ENCODE measurements around the gene LRRC23.

- TF ChIP-seq CTCF (conservative IDR thresholded peaks at IDR 0.05; ENCODE audit: low read depth, low read length): no peak
- no peak for TF ChIP-seq RAD21 (IDR thresholded peaks at IDR 0.05; ENCODE audit: low read length)
- TF ChIP-seq SMC3 (IDR thresholded peaks at IDR 0.05; ENCODE audit: low read depth, low read length): no peak
- TF ChIP-seq POLR2A (IDR thresholded peaks at IDR 0.05; ENCODE audit: low read depth, low read length): no peak
- TF ChIP-seq RCOR1 (IDR thresholded peaks at IDR 0.05; ENCODE audit: insufficient replicate concordance, low read length): no peak
- no peak for TF ChIP-seq MAFK (IDR thresholded peaks at IDR 0.05; ENCODE audit: low read depth, low read length)
These were observed 40.9 kb upstream of the LRRC23 start for GRCh38 chr12:6863586-6864321.
